Gastrocnemius medialis (tissue), 4 donors: Measurements from ENCODE around the gene SLC39A5.

ENCODE experiments used
- CTCF ChIP-seq, 5 experiments: fragments of 450-650 bp in 3 of 5; fragments of 200-600 bp in 2 of 5; sonication (generic) in 2 of 5; IDR thresholded peaks in 4 of 5; conservative IDR thresholded peaks in 1 of 5; 1 replicate in 4 of 5; 2 replicates in 1 of 5; pipeline ENCODE4 v1.5.1; 2016 to 2019; ENCODE audit warnings: antibody characterized with exemption in 5 of 5, mild to moderate bottlenecking in 3 of 5, moderate library complexity in 3 of 5
- POLR2A ChIP-seq, 2 donors: fragments of 450-650 bp; IDR thresholded peaks; one replicate each; pipeline ENCODE4 v1.6.1; 2017; ENCODE audit warnings: antibody characterized with exemption in 2 of 2, mild to moderate bottlenecking in 2 of 2, moderate library complexity in 2 of 2

- TF ChIP-seq CTCF (IDR thresholded peaks at IDR 0.05 in 4 of 5, conservative IDR thresholded peaks at IDR 0.05 in 1 of 5) (no peak), POLR2A (IDR thresholded peaks at IDR 0.05) (no peak)
Measured at GRCh38 chr12:56257491-56258067, 27.7 kb downstream of the SLC39A5 start.
